Calu3 (cell line): Measurements from ENCODE around the gene ZNF341. TPM values are rescaled to one million over a fixed set of nuclear protein-coding genes. Genes with fewer than 3 reads are reported as not detected.

Experiments used
- BruUV-seq: library from RNA; stranded (reverse); fragments of 400-500 nt; replicated peaks from 2 replicates; lab custom pipeline; 2021; lab: Mats Ljungman, UMichigan
- CTCF ChIA-PET: fragments of 300-600 bp; sonication (Branson Sonifier 250); formaldehyde crosslinking; loops from one replicate; lab custom pipeline; 2022; ENCODE audit warnings: antibody characterized with exemption; lab: Charles Lee
- DNase-seq: peaks from one replicate; pipeline ENCODE4 v3.0.0; 2022
- H3K27ac Mint-ChIP-seq: one replicate; pipeline ENCODE4 v1.8.0; 2022; ENCODE audit warnings: mixed read lengths; ENCODE audit not compliant: unreplicated experiment
- H3K27me3 Mint-ChIP-seq: one replicate; pipeline ENCODE4 v1.8.0; 2022; ENCODE audit warnings: mixed read lengths; ENCODE audit not compliant: unreplicated experiment
- H3K36me3 Mint-ChIP-seq: one replicate; pipeline ENCODE4 v1.8.0; 2022; ENCODE audit warnings: mild to moderate bottlenecking, moderate library complexity, mixed read lengths; ENCODE audit not compliant: insufficient read depth, unreplicated experiment
- H3K4me1 Mint-ChIP-seq: one replicate; pipeline ENCODE4 v1.8.0; 2022; ENCODE audit warnings: mild to moderate bottlenecking, low read depth, mixed read lengths; ENCODE audit not compliant: unreplicated experiment
- H3K4me3 Mint-ChIP-seq: one replicate; pipeline ENCODE4 v1.8.0; 2022; ENCODE audit warnings: mild to moderate bottlenecking, low read depth, moderate library complexity, mixed read lengths; ENCODE audit not compliant: unreplicated experiment
- H3K9me3 Mint-ChIP-seq: one replicate; pipeline ENCODE4 v1.8.0; 2022; ENCODE audit warnings: low read depth, mixed read lengths; ENCODE audit not compliant: unreplicated experiment
- intact Hi-C: fragments of 100-400 bp; cut with micrococcal nuclease; formaldehyde crosslinking; loops from one replicate; pipeline ENCODE4 v1.10.0; 2022; ENCODE audit not compliant: unreplicated experiment
- total RNA-seq: library from RNA; stranded (reverse); gene quantifications from 2 replicates; pipeline ENCODE4 v1.2.3, GENCODE V29; 2022
- TF ChIP-seq, protein P1 (sequence below): fragments of 200-600 bp; IDR thresholded peaks from one replicate; pipeline ENCODE4 v1.8.0; 2022; ENCODE audit warnings: antibody characterized with exemption; ENCODE audit not compliant: unreplicated experiment

Gene ZNF341
- total RNA-seq, 1 experiment from 2014 or later, result 12.9 TPM

- TF ChIP-seq, protein P1, sequence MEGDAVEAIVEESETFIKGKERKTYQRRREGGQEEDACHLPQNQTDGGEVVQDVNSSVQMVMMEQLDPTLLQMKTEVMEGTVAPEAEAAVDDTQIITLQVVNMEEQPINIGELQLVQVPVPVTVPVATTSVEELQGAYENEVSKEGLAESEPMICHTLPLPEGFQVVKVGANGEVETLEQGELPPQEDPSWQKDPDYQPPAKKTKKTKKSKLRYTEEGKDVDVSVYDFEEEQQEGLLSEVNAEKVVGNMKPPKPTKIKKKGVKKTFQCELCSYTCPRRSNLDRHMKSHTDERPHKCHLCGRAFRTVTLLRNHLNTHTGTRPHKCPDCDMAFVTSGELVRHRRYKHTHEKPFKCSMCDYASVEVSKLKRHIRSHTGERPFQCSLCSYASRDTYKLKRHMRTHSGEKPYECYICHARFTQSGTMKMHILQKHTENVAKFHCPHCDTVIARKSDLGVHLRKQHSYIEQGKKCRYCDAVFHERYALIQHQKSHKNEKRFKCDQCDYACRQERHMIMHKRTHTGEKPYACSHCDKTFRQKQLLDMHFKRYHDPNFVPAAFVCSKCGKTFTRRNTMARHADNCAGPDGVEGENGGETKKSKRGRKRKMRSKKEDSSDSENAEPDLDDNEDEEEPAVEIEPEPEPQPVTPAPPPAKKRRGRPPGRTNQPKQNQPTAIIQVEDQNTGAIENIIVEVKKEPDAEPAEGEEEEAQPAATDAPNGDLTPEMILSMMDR, result no peak
- Mint-ChIP-seq H3K4me1 (peaks cover 84% of the 10 kb centered on the region), H3K36me3 (peaks cover 27% of the 10 kb centered on the region), H3K27ac (peak overlapping the region; percentile 20), H3K27me3 (no peaks in the 10 kb centered on the region), H3K4me3 (no peak overlapping the region), H3K9me3 (no peaks in the 10 kb centered on the region)
- no TSS peak for BruUV-seq
- CTCF ChIA-PET, result interaction anchor here (0.8 kb wide), 1 partner anchor 11 kb away, joined by 3 read pairs; no protein-coding TSS in a partner anchor
- no peak for DNase-seq
- intact Hi-C loops, result no loop called here
Measured at GRCh38 chr20:33828326-33828844, 96.6 kb downstream of the ZNF341 start.

- intact Hi-C loops, result no loop called here
- no peak for DNase-seq
- CTCF ChIA-PET, result interaction anchor here (1.5 kb wide), 1 partner anchor 33 kb away, joined by 3 read pairs; no protein-coding TSS in a partner anchor
- TF ChIP-seq, protein P1, result no peak
- H3K4me3 Mint-ChIP-seq, result no peak overlapping the region
- H3K4me1 Mint-ChIP-seq, result peaks cover 87% of the 10 kb centered on the region
- H3K27ac Mint-ChIP-seq, result no peak overlapping the region
- H3K9me3 Mint-ChIP-seq, result no peaks in the 10 kb centered on the region
- H3K36me3 Mint-ChIP-seq, result peaks cover 21% of the 10 kb centered on the region
- BruUV-seq, result no TSS peak
- no peaks in the 10 kb centered on the region for H3K27me3 Mint-ChIP-seq
Measured at GRCh38 chr20:33828967-33829560, 97.3 kb downstream of the ZNF341 start.

DNA sequence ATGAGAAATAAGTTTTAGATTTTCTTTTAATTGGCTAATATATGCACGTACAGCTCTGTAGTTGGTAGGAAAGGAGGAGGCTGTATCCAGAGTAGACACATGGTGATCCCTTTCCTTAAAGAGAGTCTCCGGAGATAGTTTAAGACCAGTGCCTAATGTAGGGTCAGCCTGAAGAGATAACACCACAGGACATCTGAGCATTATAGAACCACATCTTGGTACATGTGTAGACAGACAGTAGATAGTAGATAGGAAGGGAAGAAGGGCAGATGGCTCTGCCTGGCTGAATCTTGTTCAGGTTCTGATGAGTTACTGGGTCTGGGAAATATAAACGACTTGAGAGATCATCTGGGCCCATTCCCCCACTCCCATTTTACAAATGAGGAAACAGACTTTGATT lies 97.8 kb downstream of the ZNF341 start:
- no peak overlapping the region for H3K4me3 Mint-ChIP-seq
- H3K27me3 Mint-ChIP-seq, result no peaks in the 10 kb centered on the region
- TF ChIP-seq, protein P1, result no peak
- H3K36me3 Mint-ChIP-seq, result peaks cover 17% of the 10 kb centered on the region
- no TSS peak for BruUV-seq
- DNase-seq, result no peak
- peaks cover 86% of the 10 kb centered on the region for H3K4me1 Mint-ChIP-seq
- H3K9me3 Mint-ChIP-seq, result no peaks in the 10 kb centered on the region
- no peak overlapping the region for H3K27ac Mint-ChIP-seq
- CTCF ChIA-PET, result interaction anchor here (1.5 kb wide), 1 partner anchor 33 kb away, joined by 3 read pairs; no protein-coding TSS in a partner anchor
- intact Hi-C loops, result no loop called here

GRCh38 chr20:33830371-33830770 lies 98.6 kb downstream of the ZNF341 start:
- Mint-ChIP-seq H3K4me1 (peaks cover 83% of the 10 kb centered on the region), H3K36me3 (peaks cover 24% of the 10 kb centered on the region), H3K27me3 (no peaks in the 10 kb centered on the region), H3K27ac (no peak overlapping the region), H3K9me3 (no peaks in the 10 kb centered on the region), H3K4me3 (no peak overlapping the region)
- DNase-seq, result no peak
- BruUV-seq, result no TSS peak
- TF ChIP-seq, protein P1, result no peak
- intact Hi-C loops, result no loop called here
- CTCF ChIA-PET, result interaction anchor here (0.9 to 1.5 kb wide), 3 partner anchors 18 to 212 kb away, joined by 3 to 4 read pairs (median 3); no protein-coding TSS in a partner anchor
